Activated CD8-positive, alpha-beta memory T cell treated with anti-CD3 and anti-CD28 coated beads, Interleukin-2, amount 50 U/mL, for 1 hour (primary cell): ENCODE data around the gene USP15.
"Not testable (repeated sequence)": the region's sequence is repeated elsewhere in the genome, so short reads cannot be mapped to it uniquely, and the experiment has no call there.

Experiments
- DNase-seq: peaks from one replicate; pipeline ENCODE4 v3.0.0-alpha.2; 2020; ENCODE audit errors: extremely low read depth

The USP15 gene

GRCh38 chr12:62448436-62448835 lies 188.2 kb downstream of the USP15 start:
- no peak for DNase-seq

GRCh38 chr12:62455429-62455828 lies 195.2 kb downstream of the USP15 start:
- DNase-seq: not testable (repeated sequence)

DNA sequence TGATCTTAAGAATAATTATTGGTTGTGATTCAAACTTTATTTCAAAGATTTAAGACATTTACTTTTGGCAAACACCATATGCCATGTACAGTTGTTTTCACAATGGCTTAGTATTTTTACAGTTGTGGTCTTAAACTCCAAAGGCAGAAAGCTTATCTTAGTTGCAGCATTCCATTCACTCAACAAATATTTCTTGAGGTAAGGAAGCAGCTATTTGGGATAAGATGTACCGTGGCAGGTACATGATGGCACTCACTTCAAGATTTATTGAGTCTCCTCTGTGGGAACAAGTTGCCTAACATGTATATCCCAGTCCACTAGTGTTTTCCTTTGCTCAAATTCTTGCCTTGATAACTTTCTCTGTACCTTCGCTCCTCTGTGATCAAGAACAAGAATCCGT lies 198.4 kb downstream of the USP15 start:
- DNase-seq: no peak

GRCh38 chr12:62459976-62460375 lies 199.8 kb downstream of the USP15 start:
- DNase-seq: no peak

GRCh38 chr12:62461171-62461837 lies 201.1 kb downstream of the USP15 start:
- not testable (repeated sequence) for DNase-seq

DNA sequence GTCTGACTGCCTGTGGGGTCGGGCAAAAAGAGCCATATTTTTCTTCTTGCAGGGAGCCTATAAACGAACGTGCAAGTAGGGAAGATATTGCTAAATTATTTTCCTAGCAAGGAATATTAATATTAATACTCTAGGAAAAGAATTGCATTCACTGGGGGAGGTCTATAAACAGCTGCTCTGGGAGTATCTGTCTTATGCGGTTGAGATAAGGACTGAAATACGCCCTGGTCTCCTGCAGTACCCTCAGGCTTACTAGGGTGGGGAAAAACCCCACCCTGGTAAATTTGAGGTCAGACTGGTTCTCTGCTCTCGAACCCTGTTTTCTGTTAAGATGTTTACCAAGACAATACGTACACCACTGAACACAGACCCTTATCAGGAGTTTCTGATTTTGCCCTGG lies 203.0 kb downstream of the USP15 start:
- DNase-seq: not testable (repeated sequence)
